Tibial nerve (tissue), 4 donors: ENCODE results near the gene ZNF827. TPM values are rescaled to one million over a fixed set of nuclear protein-coding genes. Genes with fewer than 3 reads are reported as not detected.

ENCODE experiments used
- DNase-seq, 2 donors: peaks; one replicate each; pipeline ENCODE4 v3.0.0-alpha.2; 2019; ENCODE audit warnings: low spot score in 2 of 2
- H3K27ac ChIP-seq, 4 donors: fragments of 200-600 bp; sonication (generic) in 3 of 4; one replicate each; pipeline ENCODE4 v1.5.1; 2017 to 2019; ENCODE audit warnings: mild to moderate bottlenecking in 1 of 4
- H3K27me3 ChIP-seq, 2 donors: fragments of 200-600 bp; sonication (generic) in 1 of 2; one replicate each; pipeline versions ENCODE4 v1.5.1 to v1.6.0; 2017 to 2019
- H3K36me3 ChIP-seq, 3 donors: fragments of 200-600 bp; sonication (generic); one replicate each; pipeline ENCODE4 v1.5.1; 2018 to 2019
- H3K4me1 ChIP-seq, 4 donors: fragments of 200-600 bp; sonication (generic) in 3 of 4; one replicate each; pipeline ENCODE4 v1.5.1; 2017 to 2019
- H3K4me3 ChIP-seq, 4 donors: fragments of 200-600 bp; sonication (generic) in 3 of 4; one replicate each; pipeline ENCODE4 v1.5.1; 2017 to 2019; ENCODE audit warnings: mild to moderate bottlenecking in 1 of 4, moderate library complexity in 1 of 4
- H3K9me3 ChIP-seq, 4 donors: fragments of 200-600 bp; sonication (generic) in 3 of 4; one replicate each; pipeline ENCODE4 v1.5.1; 2017 to 2019
- EP300 ChIP-seq, 2 donors: sonication (generic); formaldehyde crosslinking; IDR thresholded peaks; one replicate each; pipeline ENCODE4 v1.6.1; 2017; ENCODE audit warnings: antibody characterized with exemption in 2 of 2, mild to moderate bottlenecking in 1 of 2
- POLR2A ChIP-seq, 2 donors: fragments of 450-650 bp; IDR thresholded peaks; one replicate each; pipeline ENCODE4 v1.6.1; 2017; ENCODE audit warnings: antibody characterized with exemption in 2 of 2, mild to moderate bottlenecking in 2 of 2, moderate library complexity in 2 of 2
- WGBS, 2 donors: methylation state at CpG; one replicate each; pipeline ENCODE4 v1.1.5; 2018; 5-methylcytosine and 5-hydroxymethylcytosine counted together
- total RNA-seq, 4 donors: library from RNA; depleted of rRNA; stranded (reverse); fragments of >200 nt; gene quantifications; one replicate each; pipeline ENCODE4 v1.1.0, GENCODE V29; 2016
- TF ChIP-seq, protein P1 (sequence below), 5 experiments: fragments of 200-600 bp in 3 of 5; fragments of 450-650 bp in 2 of 5; sonication (generic) in 3 of 5; IDR thresholded peaks; one replicate each; pipeline ENCODE4 v1.5.1; 2016 to 2019; ENCODE audit warnings: antibody characterized with exemption in 5 of 5, mild to moderate bottlenecking in 3 of 5, moderate library complexity in 2 of 5

The ZNF827 gene
- total RNA-seq, 4 donors from 2014 or later: 3.7 to 10.0 (median 6.4) TPM

DNA sequence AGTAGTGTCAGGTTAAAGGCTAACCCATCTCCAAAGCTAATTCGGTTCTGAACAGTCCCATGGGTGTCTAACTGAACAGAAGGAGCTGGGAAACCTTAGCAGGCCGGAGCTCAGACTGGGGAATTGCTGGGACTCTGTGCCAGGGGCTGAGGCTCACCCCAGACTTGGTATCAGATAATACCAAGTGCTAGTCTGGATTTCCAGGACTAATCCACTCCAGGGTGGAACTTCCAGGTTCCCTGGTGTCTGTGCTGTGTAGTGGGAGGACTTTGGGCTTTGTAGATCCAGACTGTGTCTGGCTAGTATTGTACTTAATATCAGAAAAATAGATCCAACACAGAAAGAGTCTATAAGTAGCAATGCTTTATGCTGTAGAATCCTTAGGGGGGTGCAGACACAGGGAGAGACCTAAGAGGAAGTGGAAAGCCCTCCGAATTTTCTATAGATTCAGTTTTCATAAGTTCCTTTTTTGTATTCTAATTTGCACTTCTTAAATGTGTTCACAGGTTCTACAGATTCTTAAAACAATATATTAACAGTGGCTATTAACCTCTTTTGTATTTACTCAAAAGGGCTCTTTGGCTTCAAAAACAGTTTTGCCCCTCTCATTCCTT is 4.1 kb downstream of the ZNF827 start:
- WGBS, 2 donors: 63 to 69% methylated on average over 3 of the region's 3 CpGs
- Histone ChIP-seq H3K27ac (no peak overlapping the region), H3K9me3 (no peaks in the 10 kb centered on the region), H3K27me3 (no peaks in the 10 kb centered on the region), H3K36me3 (no peaks in the 10 kb centered on the region), H3K4me3 (no peak overlapping the region), H3K4me1 (peaks cover 0 to 15% (median 7%) of the 10 kb centered on the region in 4 donors)
- no peak for DNase-seq
- TF ChIP-seq, protein P1, sequence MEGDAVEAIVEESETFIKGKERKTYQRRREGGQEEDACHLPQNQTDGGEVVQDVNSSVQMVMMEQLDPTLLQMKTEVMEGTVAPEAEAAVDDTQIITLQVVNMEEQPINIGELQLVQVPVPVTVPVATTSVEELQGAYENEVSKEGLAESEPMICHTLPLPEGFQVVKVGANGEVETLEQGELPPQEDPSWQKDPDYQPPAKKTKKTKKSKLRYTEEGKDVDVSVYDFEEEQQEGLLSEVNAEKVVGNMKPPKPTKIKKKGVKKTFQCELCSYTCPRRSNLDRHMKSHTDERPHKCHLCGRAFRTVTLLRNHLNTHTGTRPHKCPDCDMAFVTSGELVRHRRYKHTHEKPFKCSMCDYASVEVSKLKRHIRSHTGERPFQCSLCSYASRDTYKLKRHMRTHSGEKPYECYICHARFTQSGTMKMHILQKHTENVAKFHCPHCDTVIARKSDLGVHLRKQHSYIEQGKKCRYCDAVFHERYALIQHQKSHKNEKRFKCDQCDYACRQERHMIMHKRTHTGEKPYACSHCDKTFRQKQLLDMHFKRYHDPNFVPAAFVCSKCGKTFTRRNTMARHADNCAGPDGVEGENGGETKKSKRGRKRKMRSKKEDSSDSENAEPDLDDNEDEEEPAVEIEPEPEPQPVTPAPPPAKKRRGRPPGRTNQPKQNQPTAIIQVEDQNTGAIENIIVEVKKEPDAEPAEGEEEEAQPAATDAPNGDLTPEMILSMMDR (IDR thresholded peaks at IDR 0.05): no peak
- TF ChIP-seq EP300 (IDR thresholded peaks at IDR 0.05): no peak
- TF ChIP-seq POLR2A (IDR thresholded peaks at IDR 0.05): no peak

DNA sequence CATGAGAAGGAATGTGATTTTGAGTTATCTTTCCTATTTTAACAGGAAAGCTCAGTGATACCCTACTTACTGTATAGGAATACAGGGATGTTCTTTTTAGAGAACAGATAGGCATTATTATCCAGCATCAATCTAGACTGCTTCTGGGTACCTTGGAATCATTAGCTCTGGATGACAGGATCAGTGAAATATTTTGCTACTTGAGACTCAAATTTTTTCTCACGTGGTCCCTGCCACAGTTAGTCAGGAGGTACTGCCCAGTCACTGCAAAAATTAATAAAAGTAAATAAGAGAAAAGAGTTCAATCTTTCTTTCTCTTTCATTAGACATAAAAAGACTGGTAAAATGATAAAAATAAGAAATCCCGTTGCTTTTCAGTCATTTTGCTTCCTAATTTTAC is 5.5 kb downstream of the ZNF827 start:
- 78 to 79% methylated on average over 2 of the region's 2 CpGs for WGBS, 2 donors
- Histone ChIP-seq H3K4me1 (peaks cover 0 to 12% (median 7%) of the 10 kb centered on the region in 4 donors), H3K4me3 (no peak overlapping the region), H3K27ac (no peak overlapping the region), H3K9me3 (no peaks in the 10 kb centered on the region), H3K36me3 (no peaks in the 10 kb centered on the region), H3K27me3 (no peaks in the 10 kb centered on the region)
- TF ChIP-seq EP300 (IDR thresholded peaks at IDR 0.05) (no peak), POLR2A (IDR thresholded peaks at IDR 0.05) (no peak)
- TF ChIP-seq, protein P1 (IDR thresholded peaks at IDR 0.05): no peak
- no peak for DNase-seq

DNA sequence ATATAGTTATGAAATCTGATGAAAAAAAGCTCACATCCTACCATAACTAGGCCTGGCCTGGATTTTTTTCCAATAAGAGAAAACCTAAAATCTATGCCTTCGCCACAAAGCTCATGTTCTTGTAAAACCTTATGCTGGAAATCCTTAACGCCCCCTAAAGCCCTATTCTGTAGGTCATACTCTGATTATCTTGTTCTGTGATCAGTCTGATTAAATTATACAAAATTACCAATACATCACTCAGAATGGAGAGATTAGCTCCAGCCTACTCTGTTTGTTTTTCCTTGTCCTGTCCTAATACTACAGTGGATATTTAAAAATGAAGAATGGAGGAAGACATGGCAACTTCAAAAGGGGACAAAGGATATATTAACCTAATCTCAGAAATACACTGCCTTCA is 7.2 kb downstream of the ZNF827 start:
- Histone ChIP-seq H3K27ac (no peak overlapping the region), H3K4me1 (peaks cover 0 to 12% (median 7%) of the 10 kb centered on the region in 4 donors), H3K4me3 (no peak overlapping the region), H3K27me3 (no peaks in the 10 kb centered on the region), H3K9me3 (no peaks in the 10 kb centered on the region), H3K36me3 (no peaks in the 10 kb centered on the region)
- WGBS, 2 donors: 94 to 96% methylated on average over 2 of the region's 2 CpGs
- DNase-seq: no peak
- TF ChIP-seq POLR2A (IDR thresholded peaks at IDR 0.05) (no peak), EP300 (IDR thresholded peaks at IDR 0.05) (no peak)
- TF ChIP-seq, protein P1 (IDR thresholded peaks at IDR 0.05): no peak

DNA sequence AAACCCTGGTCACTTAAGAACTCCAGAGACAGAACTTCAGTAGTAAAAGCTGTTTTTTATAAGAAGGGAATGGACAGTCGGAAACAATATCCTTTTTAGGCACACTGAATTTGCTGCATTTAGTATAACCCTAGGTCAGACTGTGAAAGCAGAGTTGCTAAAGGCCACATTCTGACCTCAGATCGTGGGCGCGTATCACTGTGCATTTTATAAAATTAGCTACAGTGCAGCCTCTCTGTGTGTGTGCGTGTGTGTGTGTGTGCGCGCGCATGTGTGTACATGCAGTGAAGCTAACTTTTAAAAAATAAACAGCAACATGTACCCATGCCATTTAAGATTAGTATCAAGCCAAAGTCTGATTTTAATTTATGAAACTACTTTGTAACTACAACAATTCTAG is 8.0 kb downstream of the ZNF827 start:
- H3K9me3 ChIP-seq: no peaks in the 10 kb centered on the region
- no peak overlapping the region for H3K27ac ChIP-seq
- H3K4me1 ChIP-seq: peaks cover 0 to 12% (median 5%) of the 10 kb centered on the region in 4 donors
- H3K36me3 ChIP-seq: no peaks in the 10 kb centered on the region
- DNase-seq: no peak
- TF ChIP-seq EP300 (IDR thresholded peaks at IDR 0.05): no peak
- TF ChIP-seq POLR2A (IDR thresholded peaks at IDR 0.05): no peak
- TF ChIP-seq, protein P1 (IDR thresholded peaks at IDR 0.05): no peak
- 54 to 62% methylated on average over 8 of the region's 8 CpGs for WGBS, 2 donors
- no peaks in the 10 kb centered on the region for H3K27me3 ChIP-seq
- H3K4me3 ChIP-seq: no peak overlapping the region

DNA sequence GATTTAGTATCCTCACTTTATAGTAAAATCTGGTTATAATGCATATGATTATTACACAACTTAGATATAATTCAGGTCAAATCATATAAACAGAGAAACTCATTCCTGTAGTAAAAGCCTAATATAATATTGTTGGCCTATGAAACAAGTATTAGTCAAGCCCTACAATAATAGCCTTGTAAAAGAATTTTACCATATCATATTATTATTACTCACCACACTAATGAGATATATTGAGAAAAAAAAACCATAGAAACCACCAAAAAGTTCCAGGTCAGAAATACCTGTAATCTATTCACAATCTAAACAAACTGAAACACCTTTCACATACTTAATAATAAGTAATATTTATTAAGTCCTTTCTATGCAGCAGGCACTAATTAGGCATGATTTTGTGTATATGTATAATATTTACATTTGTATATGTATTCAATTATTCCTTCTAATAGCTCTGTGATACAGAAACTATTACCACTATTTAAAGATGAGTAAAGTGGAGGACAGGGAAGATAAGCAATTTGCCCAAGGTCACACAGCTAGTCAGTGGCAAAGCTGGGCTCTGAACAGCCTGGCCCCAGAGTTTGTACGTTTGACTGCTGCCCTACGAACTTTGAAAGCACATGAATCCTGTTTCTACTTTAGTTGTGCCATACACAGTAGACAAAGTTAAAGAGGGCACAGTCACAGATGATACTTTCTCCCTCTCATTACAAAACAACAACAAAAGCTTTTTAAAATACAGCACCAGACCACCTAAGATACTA is 9.0 kb downstream of the ZNF827 start:
- DNase-seq: no peak
- no peaks in the 10 kb centered on the region for H3K9me3 ChIP-seq
- no peaks in the 10 kb centered on the region for H3K36me3 ChIP-seq
- H3K27me3 ChIP-seq: no peaks in the 10 kb centered on the region
- peaks cover 0 to 7% (median 3%) of the 10 kb centered on the region in 4 donors for H3K4me1 ChIP-seq
- no peak for TF ChIP-seq POLR2A (IDR thresholded peaks at IDR 0.05)
- TF ChIP-seq, protein P1 (IDR thresholded peaks at IDR 0.05): no peak
- TF ChIP-seq EP300 (IDR thresholded peaks at IDR 0.05): no peak
- H3K27ac ChIP-seq: no peak overlapping the region
- H3K4me3 ChIP-seq: no peak overlapping the region
- WGBS, 2 donors: 58 to 62% methylated on average over 2 of the region's 2 CpGs
